ENCODE measurements around the gene TEAD4.

The TEAD4 gene

GRCh38 chr12:2959192-2959504 is at the start of gene TEAD4:
Gene TEAD4, plus strand, starts transcription at chr12:2959397.
- peak within 1 kb of the TSS; percentile 23 for H3K27ac Mint-ChIP-seq
- peak; percentile 56 for DNase-seq
- H3K27me3 Mint-ChIP-seq = peaks cover 69% of the 10 kb centered on the region
- H3K4me1 Mint-ChIP-seq (ENCODE audit: low read depth) = peaks cover 19% of the 10 kb centered on the region
- H3K4me3 Mint-ChIP-seq = peak within 1 kb of the TSS; percentile 71
- H3K36me3 Mint-ChIP-seq (ENCODE audit: low read depth) = no peaks in the 10 kb centered on the region
- no peaks in the 10 kb centered on the region for H3K9me3 Mint-ChIP-seq

GRCh38 chr12:2912216-2912575 is 47.0 kb upstream of the TEAD4 start:
- Mint-ChIP-seq H3K27me3 (no peaks in the 10 kb centered on the region), H3K4me3 (no peak overlapping the region), H3K27ac (no peak overlapping the region), H3K36me3 (ENCODE audit: low read depth) (peaks cover 36% of the 10 kb centered on the region), H3K4me1 (ENCODE audit: low read depth) (no peaks in the 10 kb centered on the region), H3K9me3 (no peaks in the 10 kb centered on the region)
- no peak for DNase-seq

- peaks cover 6% of the 10 kb centered on the region for H3K4me1 Mint-ChIP-seq (ENCODE audit: low read depth)
- DNase-seq = no peak
- H3K9me3 Mint-ChIP-seq = no peaks in the 10 kb centered on the region
- H3K36me3 Mint-ChIP-seq (ENCODE audit: low read depth) = peaks cover 39% of the 10 kb centered on the region
- H3K27me3 Mint-ChIP-seq = no peaks in the 10 kb centered on the region
- no peak overlapping the region for H3K4me3 Mint-ChIP-seq
- H3K27ac Mint-ChIP-seq = no peak overlapping the region
Observed at GRCh38 chr12:2919249-2919648, 39.9 kb upstream of the TEAD4 start.

- Mint-ChIP-seq H3K4me1 (ENCODE audit: low read depth) (peaks cover 16% of the 10 kb centered on the region), H3K9me3 (no peaks in the 10 kb centered on the region), H3K4me3 (no peak overlapping the region), H3K36me3 (ENCODE audit: low read depth) (peaks cover 44% of the 10 kb centered on the region), H3K27me3 (no peaks in the 10 kb centered on the region), H3K27ac (peak overlapping the region; percentile 71)
- no peak for DNase-seq
Observed at GRCh38 chr12:2922329-2922728, 36.9 kb upstream of the TEAD4 start.

GRCh38 chr12:2923057-2923456 is 36.1 kb upstream of the TEAD4 start:
- H3K4me3 Mint-ChIP-seq = no peak overlapping the region
- no peak for DNase-seq
- no peaks in the 10 kb centered on the region for H3K27me3 Mint-ChIP-seq
- no peaks in the 10 kb centered on the region for H3K9me3 Mint-ChIP-seq
- peaks cover 16% of the 10 kb centered on the region for H3K4me1 Mint-ChIP-seq (ENCODE audit: low read depth)
- H3K36me3 Mint-ChIP-seq (ENCODE audit: low read depth) = peaks cover 50% of the 10 kb centered on the region
- H3K27ac Mint-ChIP-seq = no peak overlapping the region

- Mint-ChIP-seq H3K4me3 (no peak overlapping the region), H3K27me3 (no peaks in the 10 kb centered on the region), H3K4me1 (ENCODE audit: low read depth) (peaks cover 16% of the 10 kb centered on the region), H3K36me3 (ENCODE audit: low read depth) (peaks cover 50% of the 10 kb centered on the region), H3K27ac (no peak overlapping the region), H3K9me3 (no peaks in the 10 kb centered on the region)
- DNase-seq = no peak
Observed at GRCh38 chr12:2924019-2924418, 35.2 kb upstream of the TEAD4 start.

- Mint-ChIP-seq H3K9me3 (no peaks in the 10 kb centered on the region), H3K27ac (peak overlapping the region; percentile 1), H3K27me3 (no peaks in the 10 kb centered on the region), H3K4me3 (no peak overlapping the region), H3K4me1 (ENCODE audit: low read depth) (peaks cover 16% of the 10 kb centered on the region), H3K36me3 (ENCODE audit: low read depth) (peaks cover 55% of the 10 kb centered on the region)
- DNase-seq = no peak
Observed at GRCh38 chr12:2925322-2925995, 33.7 kb upstream of the TEAD4 start.

- Mint-ChIP-seq H3K27ac (no peak overlapping the region), H3K27me3 (no peaks in the 10 kb centered on the region), H3K36me3 (ENCODE audit: low read depth) (peaks cover 61% of the 10 kb centered on the region), H3K9me3 (no peaks in the 10 kb centered on the region), H3K4me3 (no peak overlapping the region), H3K4me1 (ENCODE audit: low read depth) (peaks cover 2% of the 10 kb centered on the region)
- DNase-seq = no peak
Observed at GRCh38 chr12:2930865-2931264, 28.3 kb upstream of the TEAD4 start.

GRCh38 chr12:2933586-2933985 is 25.6 kb upstream of the TEAD4 start:
- H3K27ac Mint-ChIP-seq = no peak overlapping the region
- H3K9me3 Mint-ChIP-seq = no peaks in the 10 kb centered on the region
- no peak overlapping the region for H3K4me3 Mint-ChIP-seq
- DNase-seq = no peak
- H3K4me1 Mint-ChIP-seq (ENCODE audit: low read depth) = no peaks in the 10 kb centered on the region
- H3K36me3 Mint-ChIP-seq (ENCODE audit: low read depth) = peaks cover 51% of the 10 kb centered on the region
- H3K27me3 Mint-ChIP-seq = no peaks in the 10 kb centered on the region

GRCh38 chr12:2934371-2934770 is 24.8 kb upstream of the TEAD4 start:
- no peak for DNase-seq
- peak overlapping the region; percentile 44 for H3K27ac Mint-ChIP-seq
- H3K4me1 Mint-ChIP-seq (ENCODE audit: low read depth) = no peaks in the 10 kb centered on the region
- H3K9me3 Mint-ChIP-seq = no peaks in the 10 kb centered on the region
- H3K27me3 Mint-ChIP-seq = no peaks in the 10 kb centered on the region
- H3K4me3 Mint-ChIP-seq = no peak overlapping the region
- peaks cover 54% of the 10 kb centered on the region for H3K36me3 Mint-ChIP-seq (ENCODE audit: low read depth)

GRCh38 chr12:2936301-2936700 is 22.9 kb upstream of the TEAD4 start:
- H3K4me1 Mint-ChIP-seq (ENCODE audit: low read depth) = no peaks in the 10 kb centered on the region
- DNase-seq = no peak
- no peaks in the 10 kb centered on the region for H3K27me3 Mint-ChIP-seq
- no peaks in the 10 kb centered on the region for H3K9me3 Mint-ChIP-seq
- no peak overlapping the region for H3K4me3 Mint-ChIP-seq
- H3K27ac Mint-ChIP-seq = no peak overlapping the region
- peaks cover 52% of the 10 kb centered on the region for H3K36me3 Mint-ChIP-seq (ENCODE audit: low read depth)

GRCh38 chr12:2937500-2937899 is 21.7 kb upstream of the TEAD4 start:
- Mint-ChIP-seq H3K4me3 (no peak overlapping the region), H3K9me3 (no peaks in the 10 kb centered on the region), H3K27ac (no peak overlapping the region), H3K4me1 (ENCODE audit: low read depth) (no peaks in the 10 kb centered on the region), H3K27me3 (no peaks in the 10 kb centered on the region), H3K36me3 (ENCODE audit: low read depth) (peaks cover 47% of the 10 kb centered on the region)
- no peak for DNase-seq

GRCh38 chr12:2939191-2939590 is 20.0 kb upstream of the TEAD4 start:
- Mint-ChIP-seq H3K36me3 (ENCODE audit: low read depth) (peaks cover 38% of the 10 kb centered on the region), H3K4me1 (ENCODE audit: low read depth) (no peaks in the 10 kb centered on the region), H3K4me3 (no peak overlapping the region), H3K9me3 (no peaks in the 10 kb centered on the region), H3K27ac (no peak overlapping the region), H3K27me3 (no peaks in the 10 kb centered on the region)
- DNase-seq = no peak

GRCh38 chr12:2940564-2940963 is 18.6 kb upstream of the TEAD4 start:
- Mint-ChIP-seq H3K27ac (no peak overlapping the region), H3K9me3 (no peaks in the 10 kb centered on the region), H3K27me3 (no peaks in the 10 kb centered on the region), H3K36me3 (ENCODE audit: low read depth) (peaks cover 25% of the 10 kb centered on the region), H3K4me1 (ENCODE audit: low read depth) (peaks cover 3% of the 10 kb centered on the region), H3K4me3 (no peak overlapping the region)
- DNase-seq = no peak

GRCh38 chr12:2941524-2941923 is 17.7 kb upstream of the TEAD4 start:
- no peak overlapping the region for H3K4me3 Mint-ChIP-seq
- no peak overlapping the region for H3K27ac Mint-ChIP-seq
- no peaks in the 10 kb centered on the region for H3K27me3 Mint-ChIP-seq
- no peaks in the 10 kb centered on the region for H3K9me3 Mint-ChIP-seq
- H3K4me1 Mint-ChIP-seq (ENCODE audit: low read depth) = peaks cover 3% of the 10 kb centered on the region
- no peak for DNase-seq
- peaks cover 24% of the 10 kb centered on the region for H3K36me3 Mint-ChIP-seq (ENCODE audit: low read depth)

All from activated T-cell treated with anti-CD3 and anti-CD28 coated beads, Interleukin-2, amount 50 U/mL, for 24 hours (primary cell).